Medulla oblongata (tissue), 1 donor: ENCODE measurements around the gene RUVBL1.

ENCODE experiments used
- DNase-seq: peaks from one replicate; pipeline ENCODE4 v3.0.0-alpha.2; 2015; ENCODE audit errors: extremely low spot score

RUVBL1 gene

GRCh38 chr3:128083396-128083795, 40.2 kb downstream of the RUVBL1 start:
- DNase-seq = no peak

- no peak for DNase-seq
Observed at GRCh38 chr3:128082546-128082945, 41.1 kb downstream of the RUVBL1 start.

- DNase-seq = no peak
Observed at GRCh38 chr3:128081846-128082245, 41.8 kb downstream of the RUVBL1 start.

- no peak for DNase-seq
Observed at GRCh38 chr3:128081226-128081625, 42.4 kb downstream of the RUVBL1 start.

- no peak for DNase-seq
Observed at GRCh38 chr3:128080323-128081080, 43.1 kb downstream of the RUVBL1 start.

GRCh38 chr3:128079823-128080222, 43.8 kb downstream of the RUVBL1 start:
- DNase-seq = no peak

GRCh38 chr3:128078875-128079274, 44.7 kb downstream of the RUVBL1 start:
- no peak for DNase-seq

GRCh38 chr3:128078322-128078721, 45.3 kb downstream of the RUVBL1 start:
- no peak for DNase-seq

GRCh38 chr3:128077665-128078064, 45.9 kb downstream of the RUVBL1 start:
- no peak for DNase-seq

- DNase-seq = no peak
Observed at GRCh38 chr3:128077202-128077624, 46.4 kb downstream of the RUVBL1 start.

- DNase-seq = no peak
Observed at GRCh38 chr3:128076483-128077201, 47.0 kb downstream of the RUVBL1 start.

GRCh38 chr3:128075522-128076482, 47.8 kb downstream of the RUVBL1 start:
- DNase-seq = peak; percentile 91

- no peak for DNase-seq
Observed at GRCh38 chr3:128074851-128075521, 48.6 kb downstream of the RUVBL1 start.

- DNase-seq = no peak
Observed at GRCh38 chr3:128073807-128074206, 49.8 kb downstream of the RUVBL1 start.

- no peak for DNase-seq
Observed at GRCh38 chr3:128073185-128073725, 50.4 kb downstream of the RUVBL1 start.

- DNase-seq = no peak
Observed at GRCh38 chr3:128072454-128073184, 51.0 kb downstream of the RUVBL1 start.

GRCh38 chr3:128071771-128072453, 51.7 kb downstream of the RUVBL1 start:
- DNase-seq = no peak

GRCh38 chr3:128070898-128071591, 52.6 kb downstream of the RUVBL1 start:
- DNase-seq = no peak

- DNase-seq = no peak
Observed at GRCh38 chr3:128069271-128069670, 54.3 kb downstream of the RUVBL1 start.
